Measurements from ENCODE around the gene SNRK.
"Not testable (repeated sequence)": the region's sequence is repeated elsewhere in the genome, so short reads cannot be mapped to it uniquely, and the experiment has no call there.

Gene SNRK

DNA sequence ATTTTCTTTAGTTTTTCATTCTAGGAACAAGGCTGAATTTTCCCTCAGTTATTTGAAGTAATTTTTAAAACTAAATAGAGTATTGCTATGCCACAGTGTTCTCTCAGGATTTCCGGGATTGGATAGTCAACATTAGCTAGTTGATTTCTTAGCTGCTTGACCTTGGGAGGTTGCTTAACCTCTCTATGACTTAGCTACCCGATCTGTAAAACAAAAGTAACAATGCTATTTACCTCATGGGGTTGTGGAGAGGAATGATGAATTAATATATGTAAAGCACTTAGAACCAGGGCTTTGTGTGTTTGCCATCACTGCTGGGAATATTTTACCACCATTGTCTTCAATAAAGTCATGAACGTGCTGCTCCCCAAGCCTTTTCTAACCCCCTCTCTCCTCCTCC is 57.5 kb downstream of the SNRK start:
- no peak for DNase-seq (ENCODE audit: insufficient read length, low spot score)
- no peak for FAIRE-seq

DNA sequence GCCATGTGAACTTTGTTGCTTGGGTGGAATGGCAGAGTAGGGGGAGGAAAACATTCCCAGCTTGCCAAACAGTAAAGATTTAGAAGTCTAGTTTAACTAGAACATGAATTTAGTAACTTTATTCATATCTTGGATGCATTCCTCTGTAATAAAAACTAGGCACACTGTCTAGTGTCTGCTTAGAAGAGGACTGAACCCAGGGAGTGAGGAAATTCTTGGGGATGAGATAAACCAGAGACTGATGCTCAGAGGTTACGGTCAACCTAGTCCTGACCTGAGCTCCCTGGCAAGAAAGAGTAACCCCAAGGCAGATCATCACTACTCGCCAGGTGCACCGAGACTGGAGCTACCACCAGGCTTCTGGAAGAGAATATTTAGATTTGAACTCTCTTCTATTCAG is 58.2 kb downstream of the SNRK start:
- DNase-seq (ENCODE audit: insufficient read length, low spot score) = no peak
- FAIRE-seq = no peak

DNA sequence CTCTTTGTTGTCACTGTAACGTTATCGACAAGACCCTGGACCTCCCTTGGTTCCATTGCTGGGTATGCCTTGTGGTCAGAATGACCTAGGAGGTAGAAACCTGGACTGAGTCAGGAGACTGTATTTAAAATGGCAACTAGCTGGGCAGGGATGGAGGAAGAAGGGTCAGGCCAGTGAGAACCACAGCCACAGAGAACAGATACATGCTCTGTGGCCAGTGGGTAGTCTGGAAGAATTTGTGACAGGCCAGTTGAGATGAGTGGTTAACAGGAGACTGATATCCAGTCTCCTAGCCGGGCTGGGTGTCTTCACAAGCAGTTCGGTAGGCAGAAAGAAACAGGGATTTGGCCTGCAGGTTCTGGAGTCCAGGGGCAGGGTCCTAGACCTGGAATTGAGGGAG is 58.9 kb downstream of the SNRK start:
- no peak for FAIRE-seq
- no peak for DNase-seq (ENCODE audit: insufficient read length, low spot score)

DNA sequence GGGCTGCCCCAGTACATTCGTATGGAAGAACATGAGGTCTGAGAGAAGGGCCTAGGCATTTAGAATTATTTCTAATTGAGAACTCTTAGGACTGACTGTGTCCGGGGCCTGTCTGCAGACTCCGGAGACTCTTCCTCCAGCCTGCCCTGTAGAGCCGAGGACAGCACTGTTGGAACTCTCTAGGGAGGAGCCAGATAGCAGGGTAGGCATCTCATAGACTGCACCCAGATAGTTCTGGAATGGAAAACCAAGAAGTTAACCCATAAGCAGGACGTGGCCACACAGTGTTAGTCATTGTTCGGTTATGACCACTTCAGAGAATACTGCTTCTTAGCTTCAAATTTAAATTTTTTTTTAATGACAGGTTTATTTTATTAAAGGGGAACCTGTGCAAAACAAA is 59.5 kb downstream of the SNRK start:
- no peak for DNase-seq (ENCODE audit: insufficient read length, low spot score)
- FAIRE-seq = no peak

DNA sequence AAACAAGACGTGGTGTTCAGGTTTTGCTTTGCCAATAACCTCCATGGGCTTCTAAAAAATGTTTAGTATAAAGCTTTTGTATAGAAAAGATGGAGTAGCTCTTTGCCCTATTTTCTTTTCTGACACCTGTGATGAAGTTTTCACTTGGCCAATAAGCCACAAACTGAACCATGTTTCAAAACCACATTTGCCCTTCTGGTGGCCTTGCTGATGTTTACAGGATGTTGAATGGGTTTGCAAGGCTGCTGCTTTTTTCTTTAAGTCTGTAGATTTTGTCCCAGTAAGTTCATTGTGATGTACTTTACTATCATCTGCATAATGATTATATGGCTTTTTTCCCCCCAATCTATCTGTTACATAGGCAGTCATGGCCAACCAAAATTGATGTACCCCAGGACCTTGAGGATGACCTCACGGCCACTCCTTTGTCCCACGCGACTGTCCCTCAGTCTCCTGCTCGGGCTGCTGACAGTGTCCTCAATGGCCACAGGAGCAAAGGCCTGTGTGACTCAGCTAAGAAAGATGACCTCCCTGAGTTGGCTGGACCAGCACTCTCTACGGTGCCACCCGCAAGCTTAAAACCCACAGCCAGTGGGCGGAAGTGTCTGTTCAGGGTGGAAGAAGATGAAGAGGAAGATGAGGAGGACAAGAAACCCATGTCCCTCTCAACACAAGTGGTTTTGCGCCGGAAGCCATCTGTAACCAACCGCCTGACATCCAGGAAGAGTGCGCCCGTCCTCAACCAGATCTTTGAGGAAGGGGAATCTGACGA is 60.8 kb downstream of the SNRK start:
- FAIRE-seq = no peak
- DNase-seq (ENCODE audit: insufficient read length, low spot score) = no peak

DNA sequence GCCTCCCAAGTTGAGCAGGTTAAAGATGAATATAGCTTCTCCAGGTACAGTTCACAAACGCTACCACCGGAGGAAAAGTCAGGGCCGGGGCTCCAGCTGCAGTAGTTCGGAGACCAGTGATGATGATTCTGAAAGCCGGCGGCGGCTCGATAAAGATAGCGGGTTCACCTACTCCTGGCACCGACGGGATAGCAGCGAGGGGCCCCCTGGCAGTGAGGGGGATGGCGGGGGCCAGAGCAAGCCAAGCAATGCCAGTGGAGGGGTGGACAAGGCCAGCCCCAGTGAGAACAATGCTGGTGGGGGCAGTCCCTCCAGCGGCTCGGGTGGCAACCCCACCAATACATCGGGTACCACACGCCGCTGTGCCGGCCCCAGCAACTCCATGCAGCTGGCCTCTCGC is 61.4 kb downstream of the SNRK start:
- DNase-seq (ENCODE audit: insufficient read length, low spot score) = no peak
- no peak for FAIRE-seq

DNA sequence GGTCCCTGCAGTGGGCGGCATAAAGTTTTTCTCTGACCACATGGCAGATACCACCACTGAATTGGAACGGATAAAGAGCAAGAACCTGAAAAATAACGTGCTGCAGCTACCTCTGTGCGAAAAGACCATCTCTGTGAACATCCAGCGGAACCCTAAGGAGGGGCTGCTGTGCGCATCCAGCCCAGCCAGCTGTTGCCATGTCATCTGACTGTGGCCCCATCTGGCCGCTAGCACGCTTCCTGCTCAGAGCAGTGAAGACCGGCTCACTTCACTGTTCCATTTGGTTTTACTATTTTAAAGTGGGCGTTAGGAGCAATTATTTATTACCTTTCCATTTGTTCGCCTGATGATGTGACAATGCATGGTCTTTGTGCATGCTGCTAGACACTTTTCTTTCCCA is 62.0 kb downstream of the SNRK start:
- DNase-seq (ENCODE audit: insufficient read length, low spot score) = no peak
- FAIRE-seq = no peak

DNA sequence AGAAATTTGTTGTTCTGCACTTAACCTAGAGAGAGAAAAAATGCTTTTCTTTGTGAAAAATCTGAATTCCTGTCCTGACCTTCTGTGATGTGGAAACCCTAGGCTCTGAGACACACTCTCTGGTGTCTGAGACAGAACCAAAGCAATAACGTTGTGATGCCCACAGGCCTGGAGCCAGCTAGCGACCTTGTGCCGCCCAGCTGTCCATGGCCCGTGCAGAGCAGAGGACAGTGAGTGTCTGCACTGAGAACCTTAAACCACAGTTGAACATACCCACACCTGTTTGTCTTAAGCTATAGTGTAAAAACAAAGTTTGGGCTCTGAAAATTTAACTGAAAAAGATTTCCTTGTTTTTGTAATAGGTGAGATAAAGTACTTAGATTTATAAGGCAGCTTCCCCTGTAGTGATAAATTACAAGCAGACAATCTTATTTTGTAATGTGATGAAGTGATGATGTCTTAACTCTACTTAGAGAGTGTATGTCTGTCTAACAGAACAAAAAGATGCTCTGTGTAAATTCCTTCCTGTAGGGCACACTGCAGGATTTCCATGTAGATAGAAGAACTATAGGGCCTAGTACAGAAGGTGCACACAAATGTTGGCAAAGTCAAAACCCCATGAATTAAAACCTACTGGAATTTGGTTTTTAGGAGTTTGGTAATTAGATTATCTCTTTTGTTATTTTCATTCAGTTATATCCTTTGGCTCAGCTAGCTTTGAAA is 62.7 kb downstream of the SNRK start:
- no peak for FAIRE-seq

DNA sequence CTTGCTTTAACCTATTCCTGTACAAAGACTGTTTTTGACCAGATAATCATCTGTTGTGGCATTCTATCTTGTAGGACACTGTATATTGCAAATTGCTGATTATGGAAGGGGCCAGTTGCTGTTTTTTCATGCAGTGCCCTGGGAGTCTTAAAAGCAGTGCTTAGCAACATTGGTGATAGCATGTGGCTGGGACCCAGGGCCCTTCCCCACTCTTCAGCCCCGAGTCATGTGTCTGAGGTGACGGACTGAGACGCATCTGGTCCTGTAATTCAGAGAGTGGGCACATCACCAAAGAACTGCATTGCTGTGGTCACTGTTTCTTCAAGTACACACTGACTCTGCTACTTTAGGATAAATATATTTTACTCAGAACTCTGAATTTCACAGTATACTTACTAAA is 63.4 kb downstream of the SNRK start:
- FAIRE-seq (no peak), DNase-seq (ENCODE audit: insufficient read length, low spot score) (no peak)

More for the DNA sequence above, 62.7 kb downstream of the SNRK start:
- no peak for DNase-seq (ENCODE audit: insufficient read length, low spot score)

DNA sequence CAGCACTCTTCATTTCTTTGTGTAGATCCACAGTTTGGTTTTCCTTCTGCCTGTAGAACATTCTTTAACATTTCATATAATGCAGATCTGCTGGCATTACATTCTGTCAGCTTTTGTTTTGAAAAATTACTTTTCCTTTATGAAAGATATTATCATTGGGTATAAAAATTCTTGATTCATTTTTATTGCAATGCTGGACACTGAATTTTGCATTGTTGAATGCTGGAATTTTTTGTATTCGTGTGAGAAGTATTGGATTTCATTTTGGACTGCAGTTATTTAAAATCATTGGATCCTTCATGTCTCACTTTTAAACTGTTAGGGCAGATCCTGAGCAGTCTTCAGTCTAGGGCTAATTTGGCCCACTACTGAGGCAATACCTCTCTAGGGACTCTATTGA is 67.1 kb downstream of the SNRK start:
- FAIRE-seq (no peak), DNase-seq (ENCODE audit: insufficient read length, low spot score) (no peak)

DNA sequence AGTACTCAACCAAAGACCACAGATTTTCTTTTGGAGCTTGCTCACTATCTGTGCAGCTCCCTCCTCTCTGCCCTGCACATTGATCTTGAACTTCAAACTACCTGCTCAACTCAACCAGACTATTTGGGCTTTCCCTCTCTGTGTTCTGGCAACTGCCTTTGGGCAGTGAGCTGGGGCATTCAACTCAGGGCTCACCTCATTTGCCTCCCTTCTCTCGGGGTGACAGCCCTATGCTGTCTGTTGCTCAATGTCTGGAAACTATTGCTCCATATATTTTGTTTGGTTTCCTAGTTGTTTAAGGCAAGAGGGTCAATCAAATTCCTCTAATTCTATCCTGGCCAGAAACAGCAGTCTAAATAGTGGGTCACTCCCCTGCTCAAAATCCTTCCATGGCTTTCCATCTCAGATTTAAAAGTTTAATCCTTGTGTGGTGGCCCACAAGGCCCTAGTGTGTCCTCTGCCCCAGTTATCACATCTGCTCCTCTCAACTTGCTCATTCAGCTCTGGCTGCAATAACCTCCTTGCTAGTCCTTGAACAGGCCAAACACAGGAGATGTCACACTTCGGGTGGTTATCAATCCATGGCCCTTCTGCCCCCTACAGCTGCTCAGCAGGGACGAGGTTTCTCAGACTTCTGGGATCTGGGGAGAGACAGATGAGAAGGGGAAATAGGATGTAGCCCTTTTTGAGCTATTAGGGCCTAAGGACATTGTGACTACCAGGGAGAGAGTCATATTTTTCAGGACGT is 67.8 kb downstream of the SNRK start:
- no peak for FAIRE-seq
- DNase-seq (ENCODE audit: insufficient read length, low spot score) = no peak

DNA sequence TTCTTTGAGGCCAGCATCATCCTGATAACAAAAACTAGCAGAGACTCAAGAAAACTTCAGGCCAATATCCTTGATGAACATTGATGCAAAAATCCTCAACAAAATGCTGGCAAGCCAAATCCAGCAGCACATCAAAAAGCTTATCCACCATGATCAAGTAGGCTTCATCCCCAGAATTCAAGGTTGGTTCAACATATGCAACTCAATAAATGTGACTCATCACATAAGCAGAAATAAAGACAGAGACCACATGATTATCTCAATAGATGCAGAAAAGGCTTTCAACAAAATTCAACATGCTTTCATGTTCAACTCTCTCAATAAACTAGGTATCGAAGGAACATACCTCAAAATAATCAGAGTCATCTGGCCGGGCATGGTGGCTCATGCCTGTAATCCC is 69.7 kb downstream of the SNRK start:
- FAIRE-seq; DNase-seq (ENCODE audit: insufficient read length, low spot score): not testable (repeated sequence)

DNA sequence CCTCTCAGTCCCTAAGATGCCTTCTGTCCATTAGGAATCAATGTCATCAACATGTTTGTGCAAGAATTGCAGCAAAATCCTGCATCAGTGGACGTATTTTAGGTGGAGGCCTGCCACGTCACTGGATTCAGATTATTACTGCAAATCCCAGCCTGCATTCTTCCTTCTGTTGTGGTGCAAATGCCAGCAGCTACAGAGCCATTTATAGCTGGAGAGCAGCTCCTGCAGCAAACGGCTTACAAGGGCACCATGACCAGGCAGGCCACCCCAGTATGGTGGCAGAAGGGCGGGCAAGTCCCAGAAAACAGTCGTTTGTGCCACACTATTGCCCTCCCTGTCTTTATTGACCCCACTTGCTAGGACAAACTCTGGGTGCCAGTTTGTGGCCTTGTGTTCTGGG is 74.7 kb downstream of the SNRK start:
- DNase-seq (ENCODE audit: insufficient read length, low spot score) (no peak), FAIRE-seq (no peak)

DNA sequence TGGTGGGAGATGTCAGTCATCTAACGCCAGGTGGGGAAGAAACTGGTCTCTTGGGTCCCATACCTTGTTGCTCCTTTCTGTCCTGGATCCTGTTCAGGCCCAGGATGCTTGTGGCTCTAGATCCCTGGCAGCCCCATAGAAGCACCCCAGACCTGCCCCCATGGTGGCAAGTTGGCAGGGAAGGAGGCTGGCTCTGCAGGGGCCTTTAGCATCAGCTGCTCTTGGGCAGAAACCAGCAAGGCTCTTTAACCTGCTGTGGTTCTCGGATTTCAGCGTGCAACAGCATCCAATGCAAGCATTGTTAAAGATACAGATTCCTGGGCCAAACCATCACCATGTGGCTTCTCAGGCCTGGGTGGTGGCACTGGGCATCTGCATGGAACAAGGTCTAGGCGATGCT is 75.8 kb downstream of the SNRK start:
- FAIRE-seq (no peak), DNase-seq (ENCODE audit: insufficient read length, low spot score) (no peak)

DNA sequence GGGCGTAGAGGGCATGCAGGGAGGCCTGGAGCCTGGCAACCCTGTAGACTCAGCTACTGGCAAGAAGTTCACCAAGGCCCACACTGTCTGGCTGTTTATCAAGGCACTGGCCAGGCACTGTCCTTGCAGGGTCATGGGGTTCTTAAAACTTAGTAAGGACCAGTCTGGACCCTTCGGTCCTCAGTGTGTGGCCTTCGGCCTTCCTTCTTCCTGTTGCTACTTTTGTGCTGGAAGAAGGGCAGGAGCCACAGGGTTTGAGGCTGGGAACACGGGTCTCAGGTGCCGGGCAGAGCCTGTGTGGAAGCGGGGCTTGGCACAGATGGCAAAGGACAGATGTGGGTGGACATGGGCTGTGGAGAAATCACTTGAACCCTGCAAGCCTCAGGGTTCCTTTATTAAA is 76.6 kb downstream of the SNRK start:
- DNase-seq (ENCODE audit: insufficient read length, low spot score) (no peak), FAIRE-seq (no peak)

DNA sequence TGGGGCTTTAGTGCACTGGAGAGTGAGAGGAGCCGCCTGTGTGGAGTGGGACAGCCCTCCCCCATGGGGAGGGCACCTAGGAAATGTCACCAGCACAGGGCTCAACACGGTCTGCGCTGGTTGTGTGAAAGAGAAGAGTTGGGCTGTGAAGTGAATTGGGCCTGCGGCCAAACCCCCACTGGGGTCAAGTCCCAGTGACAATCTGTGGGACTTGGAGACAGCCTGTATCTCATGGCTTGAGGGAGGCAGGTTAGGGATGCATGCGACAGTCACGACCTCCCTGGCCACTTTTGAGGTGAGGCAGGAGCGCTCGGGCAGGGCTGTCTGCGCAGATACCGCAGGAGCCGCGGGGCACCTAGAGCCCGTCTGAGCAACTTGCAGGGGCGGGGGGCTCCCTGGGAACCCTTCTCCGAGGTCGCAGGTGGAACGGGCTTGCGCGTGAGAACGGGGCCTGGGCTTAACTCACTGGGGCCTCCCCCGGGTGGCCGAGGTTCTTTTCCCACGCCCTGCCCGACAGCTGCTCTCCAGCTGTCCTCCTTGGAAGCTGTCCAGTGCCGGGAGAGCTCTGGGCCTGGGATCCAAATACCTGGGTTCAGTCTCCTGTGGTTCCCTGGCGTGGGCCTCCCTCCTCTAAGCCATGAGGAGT is 77.4 kb downstream of the SNRK start:
- FAIRE-seq (no peak), DNase-seq (ENCODE audit: insufficient read length, low spot score) (no peak)

DNA sequence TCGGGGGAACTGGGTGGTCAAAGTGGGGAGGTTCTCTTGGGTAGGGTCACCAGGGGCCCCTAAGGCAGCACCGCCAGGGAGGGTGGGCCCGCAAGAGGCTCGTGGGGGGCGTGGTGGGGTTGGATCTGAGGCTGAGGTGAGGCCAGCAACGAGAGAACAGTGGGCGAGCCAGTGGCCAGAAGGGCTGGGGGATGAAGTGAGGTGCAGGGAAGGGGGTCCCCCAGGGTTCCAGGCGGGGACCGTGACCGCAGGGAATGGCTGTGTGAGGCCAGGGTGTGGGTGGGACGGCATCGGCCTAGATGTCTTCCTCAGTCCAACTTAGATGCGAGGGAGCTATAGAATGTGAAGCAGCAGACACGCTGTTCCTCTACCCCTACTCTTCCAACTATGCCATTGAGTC is 78.2 kb downstream of the SNRK start:
- no peak for FAIRE-seq
- no peak for DNase-seq (ENCODE audit: insufficient read length, low spot score)

DNA sequence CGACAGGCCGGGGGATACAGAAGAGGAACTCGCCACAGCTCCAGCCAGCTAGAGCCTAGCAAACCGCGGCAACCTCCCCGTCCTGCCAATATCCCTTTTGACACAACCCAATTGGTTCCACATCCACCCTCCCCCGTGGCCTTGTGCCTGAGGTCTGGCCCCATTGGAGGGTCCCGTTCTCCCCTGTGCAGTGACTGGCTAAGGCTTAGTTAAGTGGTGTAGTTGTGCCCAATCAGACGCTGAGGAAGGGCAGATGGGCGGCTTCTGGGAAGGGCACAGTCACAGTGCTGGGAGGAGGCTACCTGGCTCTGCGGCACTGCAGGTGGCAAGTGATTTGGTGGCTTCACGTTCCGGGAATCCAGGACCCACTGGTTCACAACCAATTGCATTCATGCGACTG is 78.6 kb downstream of the SNRK start:
- no peak for FAIRE-seq
- DNase-seq (ENCODE audit: insufficient read length, low spot score) = no peak

DNA sequence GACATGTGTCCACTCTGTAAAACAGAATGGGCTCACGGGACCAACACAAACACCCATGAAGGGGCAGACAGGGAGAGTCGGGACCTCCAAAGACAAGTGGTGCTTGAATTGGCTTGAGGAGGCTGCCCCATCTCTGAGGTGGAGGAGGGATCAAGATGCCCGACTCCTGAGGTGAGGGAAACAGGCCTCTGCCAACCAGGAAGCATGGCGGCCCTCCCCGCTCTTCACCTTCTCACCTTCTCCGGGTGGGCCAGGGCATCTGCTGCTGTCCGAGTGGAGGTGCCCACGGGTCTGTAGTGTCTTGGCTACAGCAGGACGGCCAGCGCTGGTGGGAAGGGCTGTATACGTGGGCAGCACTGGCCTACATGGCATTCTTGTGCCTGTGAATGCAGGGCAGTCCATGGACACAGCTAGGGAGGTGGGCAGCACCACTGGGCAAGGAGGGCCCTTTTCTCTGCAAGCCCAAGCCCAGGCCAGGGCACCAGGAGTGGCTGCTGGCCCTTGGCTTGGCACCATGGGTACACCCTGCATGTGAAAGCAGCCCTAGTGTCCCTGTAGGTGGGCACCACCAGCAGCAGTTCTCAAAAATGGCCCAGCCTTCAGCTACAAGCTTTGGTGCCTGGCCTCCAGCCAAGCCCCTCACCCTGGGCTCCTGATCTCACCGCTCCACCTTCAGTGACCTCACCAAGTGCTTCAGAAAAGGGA is 79.4 kb downstream of the SNRK start:
- DNase-seq (ENCODE audit: insufficient read length, low spot score) (no peak), FAIRE-seq (no peak)

DNA sequence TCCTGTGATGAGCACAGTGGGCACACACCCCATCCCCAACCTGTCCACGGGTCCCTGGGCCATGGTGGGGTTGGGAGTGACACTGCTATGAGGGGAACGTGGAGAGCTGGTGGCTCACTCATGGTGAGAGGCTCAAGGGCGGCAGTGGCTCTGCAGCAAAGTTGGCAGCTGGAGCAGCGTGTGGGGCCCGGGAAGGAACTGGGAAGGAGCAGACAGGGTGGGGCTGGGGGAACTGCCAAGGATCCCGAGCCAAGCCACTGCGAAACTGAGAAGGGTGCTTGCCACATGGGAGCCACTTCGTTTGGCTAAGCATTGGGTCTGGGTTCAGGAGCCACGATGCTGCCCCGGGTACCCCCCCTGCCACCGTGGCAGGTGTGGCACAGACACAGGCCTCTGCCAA is 80.1 kb downstream of the SNRK start:
- DNase-seq (ENCODE audit: insufficient read length, low spot score) (no peak), FAIRE-seq (no peak)

DNA sequence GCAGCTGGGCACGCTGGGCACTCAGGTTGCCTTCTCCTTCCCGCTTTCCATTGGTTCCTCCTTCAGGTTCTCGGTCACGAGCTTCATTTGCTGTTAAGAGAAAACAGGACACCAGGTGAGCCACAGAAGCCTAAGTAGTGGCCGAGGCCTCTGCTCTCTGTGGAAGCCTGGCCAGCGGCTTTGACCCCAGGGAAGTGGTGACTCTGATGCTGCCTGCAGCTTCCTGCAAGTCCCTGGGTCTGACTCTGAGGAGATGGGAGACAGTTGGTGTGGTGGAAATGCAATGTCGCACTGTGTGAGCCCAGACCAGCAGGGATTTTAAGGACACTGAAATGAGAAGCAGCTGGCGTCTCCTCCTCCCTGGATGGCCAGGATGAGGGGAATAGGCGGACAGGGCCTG is 80.5 kb downstream of the SNRK start:
- DNase-seq (ENCODE audit: insufficient read length, low spot score) (no peak), FAIRE-seq (no peak)
